T-helper 2 cell (primary cell): Measurements from ENCODE around the gene GHDC.
"Not testable (repeated sequence)": the region's sequence is repeated elsewhere in the genome, so short reads cannot be mapped to it uniquely, and the experiment has no call there.

Experiments used
- DNase-seq, 5 experiments: peaks; one replicate each; pipeline versions ENCODE4 v3.0.0 to v3.0.0-alpha.2; 2012 to 2022

The GHDC gene

GRCh38 chr17:42202159-42202558 is 7.9 kb upstream of the GHDC start:
- DNase-seq: no peak

- no peak for DNase-seq
Observed at GRCh38 chr17:42201458-42201772, 7.1 kb upstream of the GHDC start.

- no peak for DNase-seq
Observed at GRCh38 chr17:42200706-42201457, 6.6 kb upstream of the GHDC start.

- DNase-seq: no peak
Observed at GRCh38 chr17:42199416-42200011, 5.2 kb upstream of the GHDC start.

- no peak for DNase-seq
Observed at GRCh38 chr17:42198897-42199296, 4.6 kb upstream of the GHDC start.

DNA sequence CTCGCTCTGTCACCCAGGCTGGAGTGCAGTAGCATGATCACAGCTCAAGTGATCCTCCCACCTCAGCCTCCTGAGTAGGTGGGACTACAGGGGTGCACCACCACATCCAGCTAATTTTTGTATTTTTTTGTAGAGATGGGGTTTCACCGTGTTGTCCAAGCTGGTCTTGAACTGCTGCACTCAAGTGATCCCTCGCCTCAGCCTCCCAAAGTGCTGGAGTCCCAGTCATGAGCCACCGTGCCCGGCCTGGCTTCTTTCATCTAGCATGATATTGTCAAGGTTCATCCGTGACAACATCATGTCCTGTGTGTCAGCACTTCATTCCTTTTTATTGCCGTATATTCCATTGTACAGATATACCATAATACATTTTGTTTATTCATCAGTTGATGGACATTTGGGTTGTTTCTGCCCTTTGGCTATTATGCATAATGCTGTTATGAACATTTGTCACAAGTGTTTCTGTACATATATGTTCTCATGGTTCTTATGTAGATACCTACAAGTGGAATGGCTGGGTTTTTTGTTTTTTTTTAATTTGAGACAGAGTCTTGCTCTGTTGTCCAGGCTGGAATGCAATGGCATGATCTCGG is 3.4 kb upstream of the GHDC start:
- DNase-seq: no peak

- no peak for DNase-seq
Observed at GRCh38 chr17:42193216-42193968, 902 bp downstream of the GHDC start.

- DNase-seq: no peak
Observed at GRCh38 chr17:42192189-42193126, 1.8 kb downstream of the GHDC start.

GRCh38 chr17:42191275-42191608 is 3.1 kb downstream of the GHDC start:
- DNase-seq: no peak

- DNase-seq: no peak
Observed at GRCh38 chr17:42190491-42191274, 3.6 kb downstream of the GHDC start.

DNA sequence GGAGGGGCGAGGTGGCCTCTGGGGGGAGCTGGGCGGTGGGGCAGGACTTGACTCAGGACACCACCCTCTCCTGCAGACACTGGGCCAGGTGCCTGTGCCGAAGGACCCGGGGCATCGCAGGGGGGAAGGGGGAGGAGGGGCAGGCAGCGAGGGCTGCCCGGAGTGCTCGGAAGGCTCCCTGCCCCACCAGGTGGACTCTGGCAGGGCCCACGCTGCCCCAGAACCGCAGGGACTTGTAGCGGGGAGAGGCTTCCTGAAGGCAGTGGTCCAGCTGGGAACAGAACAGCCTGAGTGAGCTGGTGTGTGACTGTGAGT is 4.7 kb downstream of the GHDC start:
- DNase-seq: no peak

- no peak for DNase-seq
Observed at GRCh38 chr17:42188749-42189650, 5.3 kb downstream of the GHDC start.

- no peak for DNase-seq
Observed at GRCh38 chr17:42187833-42188232, 6.5 kb downstream of the GHDC start.

DNA sequence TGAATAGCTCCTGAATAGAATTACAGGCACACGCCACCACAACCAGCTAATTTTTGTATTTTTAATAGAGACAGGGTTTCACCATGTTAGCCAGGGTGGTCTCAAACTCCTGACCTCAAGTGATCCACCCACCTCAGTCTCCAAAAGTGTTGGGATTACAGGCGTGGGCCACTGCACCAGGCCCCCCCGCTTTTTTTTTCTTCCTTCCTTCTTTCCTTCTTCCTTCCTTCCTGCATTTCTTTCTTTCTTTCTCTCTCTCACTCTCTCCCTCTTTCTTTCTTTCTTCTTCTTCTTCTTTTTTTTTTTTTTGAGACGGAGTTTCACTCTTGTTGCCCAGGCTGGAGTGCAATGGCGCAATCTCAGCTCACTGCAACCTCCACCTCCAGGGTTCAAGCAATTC is 8.1 kb downstream of the GHDC start:
- DNase-seq: not testable (repeated sequence)

- no peak for DNase-seq
Observed at GRCh38 chr17:42185621-42185930, 8.7 kb downstream of the GHDC start.

DNA sequence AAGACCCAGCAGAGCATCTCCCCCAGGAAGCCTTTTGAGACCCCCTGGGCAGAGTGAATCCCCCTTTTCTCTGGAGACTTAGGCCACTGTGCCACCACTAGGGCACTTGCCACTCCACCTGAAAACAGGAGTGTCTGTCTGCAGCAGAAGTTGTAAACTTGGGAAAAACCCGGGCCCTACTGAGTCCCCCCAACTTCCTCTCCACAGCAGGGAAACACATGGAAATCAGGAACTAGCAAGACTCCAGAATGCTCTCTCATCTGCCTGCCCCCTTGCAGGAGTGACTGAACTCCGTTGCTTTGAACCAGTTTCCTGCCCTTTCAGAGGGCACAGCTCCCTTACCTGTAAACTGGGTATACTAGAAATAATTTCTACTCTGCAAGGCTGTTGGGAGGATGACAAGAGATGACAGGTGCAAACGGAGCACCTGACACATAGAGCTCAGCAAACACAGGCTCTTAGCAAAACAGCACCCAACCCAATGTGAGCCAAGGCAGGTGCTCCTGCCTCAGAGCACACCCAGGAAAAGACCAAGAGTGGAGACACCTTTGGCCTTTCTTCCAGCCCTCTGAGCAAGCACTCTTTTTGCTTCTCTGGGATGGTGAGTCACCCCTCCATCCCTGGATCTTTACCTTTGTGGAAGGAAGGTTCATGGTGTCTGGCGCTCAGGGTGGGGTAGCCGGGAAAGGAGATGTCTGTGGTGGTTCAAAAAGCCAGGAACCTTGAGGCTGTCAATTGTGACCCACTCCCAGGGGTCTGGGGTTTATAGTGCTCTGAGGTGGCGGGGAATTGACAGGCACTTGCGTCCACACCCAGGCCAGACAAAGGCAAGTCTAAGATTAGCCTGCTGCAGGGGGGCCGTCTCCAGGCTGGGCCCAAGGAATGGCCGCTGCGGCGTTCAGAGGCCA is 9.3 kb downstream of the GHDC start, which contains the start of gene HCRT:
Gene HCRT (minus strand): TSS at position 740 of the 908 bp plus-strand sequence. CDS start 87 bp downstream, at position 653.
- DNase-seq: no peak

DNA sequence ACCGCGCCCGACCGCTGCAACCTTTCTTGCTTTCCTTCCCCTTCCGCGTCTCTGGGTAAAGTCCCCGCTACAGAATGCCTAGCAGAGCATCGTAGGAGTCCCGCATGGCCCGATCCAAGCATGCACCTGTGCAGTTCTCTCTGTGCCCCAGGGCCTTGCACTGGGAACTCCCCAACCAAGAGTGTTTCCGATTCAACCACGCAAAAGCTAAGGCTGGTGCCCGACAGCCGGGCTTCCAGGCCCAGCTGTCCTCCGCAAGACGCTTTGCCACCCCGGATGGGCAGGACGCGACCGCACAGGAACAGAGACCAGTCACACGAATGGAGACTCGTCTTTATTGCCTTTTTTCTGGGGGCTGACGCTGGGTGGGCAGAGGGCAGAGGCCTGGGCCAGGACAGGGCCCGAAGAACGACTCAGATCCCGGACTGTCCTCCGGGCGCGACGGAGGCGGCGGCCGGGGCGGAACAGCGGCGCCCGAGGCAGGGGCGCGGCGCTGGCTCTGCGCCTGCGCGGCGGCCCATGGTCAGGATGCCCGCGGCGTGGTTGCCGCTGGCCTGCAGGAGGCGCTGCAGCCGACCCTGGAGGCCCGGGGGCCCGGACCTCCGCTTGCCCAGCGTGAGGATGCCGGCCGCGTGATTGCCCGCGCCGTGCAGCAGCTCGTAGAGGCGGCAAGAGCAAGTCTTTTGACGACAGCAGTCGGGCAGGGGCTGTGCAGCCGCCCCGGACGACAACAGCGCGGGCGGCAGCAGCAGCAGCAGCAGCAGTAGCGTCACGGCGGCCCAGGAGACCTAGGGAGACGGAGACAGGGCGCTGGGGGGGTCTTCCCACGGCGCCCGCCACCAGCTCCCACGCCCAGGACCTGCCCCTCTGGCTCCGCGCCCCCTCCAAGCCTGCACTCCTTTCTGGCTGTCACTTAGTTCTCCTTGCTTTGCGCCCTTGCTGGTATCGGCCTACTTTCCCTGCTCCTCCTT is 10.3 kb downstream of the GHDC start:
- DNase-seq: peak; percentile 53 to 83 (median 64)

- DNase-seq: no peak
Observed at GRCh38 chr17:42182927-42183734, 11.2 kb downstream of the GHDC start.
